Measurements from ENCODE around the gene KIAA0232. TPM values are rescaled to one million over a fixed set of nuclear protein-coding genes. Genes with fewer than 3 reads are reported as not detected.
A peak's percentile ranks its signal among the peaks of the same experiment; 100 is the strongest.

KIAA0232 gene
- total RNA-seq, 6 experiments from 2014 or later, result 12.0 to 23.8 (median 16.5) TPM

- intact Hi-C loops (cut with DNase I), result no loop called here
- Histone ChIP-seq H3K9me3 (no peaks in the 10 kb centered on the region), H3K36me3 (no peaks in the 10 kb centered on the region), H3K27me3 (no peaks in the 10 kb centered on the region), H3K4me1 (peaks cover 0 to 48% (median 26%) of the 10 kb centered on the region in 4 donors), H3K27ac (no peak overlapping the region), H3K4me3 (no peak overlapping the region)
- ATAC-seq (no peak), DNase-seq (no peak)
- WGBS (ENCODE audit: insufficient coverage, low coverage, low lambda C conversion rate, missing lambda C conversion rate), result 93% methylated on average over 6 of the region's 6 CpGs
- no peak for TF ChIP-seq CTCF (IDR thresholded peaks at IDR 0.05)
- TF ChIP-seq POLR2A (IDR thresholded peaks at IDR 0.05), result no peak
Observed at GRCh38 chr4:6913350-6913905, 130.9 kb downstream of the KIAA0232 start.

- Histone ChIP-seq H3K4me1 (peaks cover 0 to 54% (median 27%) of the 10 kb centered on the region in 4 donors), H3K4me3 (no peak overlapping the region), H3K36me3 (no peaks in the 10 kb centered on the region), H3K9me3 (no peaks in the 10 kb centered on the region), H3K27ac (no peak overlapping the region), H3K27me3 (no peaks in the 10 kb centered on the region)
- WGBS (ENCODE audit: insufficient coverage, low coverage, low lambda C conversion rate, missing lambda C conversion rate), result 88% methylated on average over 7 of the region's 9 CpGs
- TF ChIP-seq POLR2A (IDR thresholded peaks at IDR 0.05) (no peak), CTCF (IDR thresholded peaks at IDR 0.05) (no peak)
- ATAC-seq (no peak), DNase-seq (no peak)
- intact Hi-C loops (cut with DNase I), result no loop called here
Observed at GRCh38 chr4:6914448-6914847, 131.9 kb downstream of the KIAA0232 start.

- intact Hi-C loops (cut with DNase I), result no loop called here
- H3K4me1 ChIP-seq, result peaks cover 0 to 61% (median 27%) of the 10 kb centered on the region in 4 donors
- H3K27me3 ChIP-seq, result no peaks in the 10 kb centered on the region
- WGBS (ENCODE audit: insufficient coverage, low coverage, low lambda C conversion rate, missing lambda C conversion rate), result 91% methylated on average over 4 of the region's 18 CpGs
- no peak overlapping the region for H3K4me3 ChIP-seq
- no peak for TF ChIP-seq POLR2A (IDR thresholded peaks at IDR 0.05)
- TF ChIP-seq CTCF (IDR thresholded peaks at IDR 0.05), result no peak
- no peaks in the 10 kb centered on the region for H3K9me3 ChIP-seq
- peak in 1 of 3 donors; percentile 42 for DNase-seq
- H3K27ac ChIP-seq, result no peak overlapping the region
- no peak for ATAC-seq
- H3K36me3 ChIP-seq, result no peaks in the 10 kb centered on the region
Observed at GRCh38 chr4:6915041-6916005, 132.8 kb downstream of the KIAA0232 start.

GRCh38 chr4:6916069-6916586 is 133.6 kb downstream of the KIAA0232 start:
- Histone ChIP-seq H3K9me3 (no peaks in the 10 kb centered on the region), H3K27ac (peak overlapping the region in 2 of 3 donors; percentile 0 to 46), H3K27me3 (no peaks in the 10 kb centered on the region), H3K36me3 (no peaks in the 10 kb centered on the region), H3K4me3 (no peak overlapping the region), H3K4me1 (peaks cover 0 to 69% (median 26%) of the 10 kb centered on the region in 4 donors)
- TF ChIP-seq POLR2A (IDR thresholded peaks at IDR 0.05), result no peak
- TF ChIP-seq CTCF (IDR thresholded peaks at IDR 0.05), result no peak
- 76% methylated on average over 4 of the region's 12 CpGs for WGBS (ENCODE audit: insufficient coverage, low coverage, low lambda C conversion rate, missing lambda C conversion rate)
- intact Hi-C loops (cut with DNase I), result no loop called here
- ATAC-seq (no peak), DNase-seq (peak in 1 of 3 donors; percentile 45)

All from right lobe of liver (tissue), 6 donors.